ENCODE measurements around the gene KCNIP3. TPM values are rescaled to one million over a fixed set of nuclear protein-coding genes. Genes with fewer than 3 reads are reported as not detected.

The KCNIP3 gene
- total RNA-seq, 4 donors from 2014 or later: 0.15 to 7.4 (median 2.3) TPM

DNA sequence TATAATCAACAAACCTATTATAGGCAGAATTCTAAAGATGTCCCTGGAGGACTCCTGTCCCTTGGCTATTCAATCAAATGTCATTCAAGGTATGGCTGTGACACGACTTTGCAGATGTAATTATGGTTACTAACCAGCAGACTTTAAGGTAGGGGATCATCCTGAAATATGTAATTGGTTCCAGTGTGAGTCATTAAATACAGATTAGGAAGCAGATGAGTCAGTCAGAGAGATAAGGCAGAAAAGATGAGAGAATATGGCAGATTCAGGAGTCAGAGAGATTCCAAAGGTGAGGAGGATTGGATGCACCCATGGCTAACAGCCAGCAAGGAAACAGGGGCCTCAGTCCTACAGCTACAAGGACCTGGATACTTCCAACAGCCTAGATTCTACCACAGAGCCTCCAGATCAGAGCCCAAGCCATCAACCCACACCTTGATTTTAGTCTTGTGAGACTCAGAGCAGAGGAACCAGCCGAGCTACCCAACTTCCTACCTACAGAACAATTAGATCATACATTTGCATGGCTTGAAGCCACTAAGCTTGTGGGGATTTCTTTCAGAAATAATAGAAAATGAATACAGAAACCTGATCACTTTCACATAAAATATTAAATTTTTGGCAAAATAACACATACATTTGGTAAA, 34.1 kb upstream of the KCNIP3 start:
- Histone ChIP-seq H3K4me3 (no peak overlapping the region), H3K9me3 (no peaks in the 10 kb centered on the region), H3K4me1 (peaks cover 0 to 29% (median 0%) of the 10 kb centered on the region in 3 donors), H3K27me3 (no peaks in the 10 kb centered on the region), H3K27ac (no peak overlapping the region), H3K36me3 (no peaks in the 10 kb centered on the region)
- TF ChIP-seq POLR2A (IDR thresholded peaks at IDR 0.05) (no peak), CTCF (IDR thresholded peaks at IDR 0.05) (no peak)
- DNase-seq: no peak
- intact Hi-C loops (cut with DNase I): no loop called here
- whole genome bisulfite sequencing, 2 donors: 52 to 59% methylated on average over 2 of the region's 2 CpGs

- Histone ChIP-seq H3K4me1 (peaks cover 0 to 22% (median 0%) of the 10 kb centered on the region in 3 donors), H3K4me3 (no peak overlapping the region), H3K27me3 (no peaks in the 10 kb centered on the region), H3K27ac (no peak overlapping the region), H3K9me3 (no peaks in the 10 kb centered on the region), H3K36me3 (no peaks in the 10 kb centered on the region)
- 66 to 100% methylated on average over 1 to 6 of the region's 6 CpGs for WGBS, 2 donors
- no peak for DNase-seq
- intact Hi-C loops (cut with DNase I): no loop called here
- no peak for TF ChIP-seq POLR2A (IDR thresholded peaks at IDR 0.05)
Observed at GRCh38 chr2:95264624-95265023, 32.5 kb upstream of the KCNIP3 start.

GRCh38 chr2:95265182-95265581, 32.0 kb upstream of the KCNIP3 start:
- TF ChIP-seq POLR2A (IDR thresholded peaks at IDR 0.05): no peak
- TF ChIP-seq CTCF (IDR thresholded peaks at IDR 0.05): no peak
- H3K27me3 ChIP-seq: no peaks in the 10 kb centered on the region
- no peak overlapping the region for H3K4me3 ChIP-seq
- no peaks in the 10 kb centered on the region for H3K36me3 ChIP-seq
- H3K9me3 ChIP-seq: no peaks in the 10 kb centered on the region
- peaks cover 0 to 18% (median 0%) of the 10 kb centered on the region in 3 donors for H3K4me1 ChIP-seq
- DNase-seq: no peak
- intact Hi-C loops (cut with DNase I): no loop called here
- no peak overlapping the region for H3K27ac ChIP-seq
- WGBS, 2 donors: 77 to 95% methylated on average over 3 to 4 of the region's 4 CpGs

DNA sequence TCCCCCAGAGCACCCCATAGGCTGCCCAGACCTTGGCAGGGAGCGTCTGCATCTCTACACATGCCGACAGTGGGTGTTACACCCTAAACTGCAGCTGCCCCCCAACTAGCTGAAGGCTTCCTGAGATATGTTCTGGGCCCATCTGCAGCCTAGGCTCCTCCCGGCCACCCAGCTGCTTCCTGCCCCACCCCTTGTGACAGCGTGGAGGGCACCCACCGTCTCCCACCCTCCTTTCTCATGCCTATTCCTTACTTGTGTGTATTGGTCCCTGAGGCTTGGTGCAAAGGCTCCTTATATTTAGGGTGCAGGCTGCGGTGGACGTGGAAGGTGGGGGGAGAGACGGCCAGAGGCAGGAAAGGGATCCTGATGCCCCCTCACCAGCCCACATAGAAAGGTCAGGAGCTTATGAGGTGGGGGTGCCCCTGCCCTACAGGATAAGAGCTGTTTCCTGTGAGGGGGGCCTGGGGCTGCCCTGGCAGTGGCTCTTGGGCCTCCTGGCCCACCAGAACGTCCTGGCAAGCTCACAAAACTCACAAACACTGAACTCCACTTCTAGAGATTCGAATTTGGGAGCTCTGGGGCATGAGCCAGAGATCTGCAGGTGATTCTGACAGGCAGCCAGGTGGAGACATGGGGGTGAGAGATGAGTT, 30.2 kb upstream of the KCNIP3 start:
- H3K4me1 ChIP-seq: peaks cover 0 to 10% (median 0%) of the 10 kb centered on the region in 3 donors

GRCh38 chr2:95267458-95268210, 29.5 kb upstream of the KCNIP3 start:
- H3K9me3 ChIP-seq: no peaks in the 10 kb centered on the region
- peaks cover 0 to 8% (median 0%) of the 10 kb centered on the region in 3 donors for H3K4me1 ChIP-seq
- 78 to 82% methylated on average over 9 to 10 of the region's 11 CpGs for WGBS, 2 donors
- no peaks in the 10 kb centered on the region for H3K27me3 ChIP-seq
- no peak overlapping the region for H3K27ac ChIP-seq
- intact Hi-C loops (cut with DNase I): no loop called here
- DNase-seq: no peak
- TF ChIP-seq POLR2A (IDR thresholded peaks at IDR 0.05) (no peak), CTCF (IDR thresholded peaks at IDR 0.05) (no peak)
- H3K4me3 ChIP-seq: no peak overlapping the region
- H3K36me3 ChIP-seq: no peaks in the 10 kb centered on the region

More for the DNA sequence above, 30.2 kb upstream of the KCNIP3 start:
- no peak for TF ChIP-seq CTCF (IDR thresholded peaks at IDR 0.05)
- TF ChIP-seq POLR2A (IDR thresholded peaks at IDR 0.05): no peak
- WGBS, 2 donors: 65 to 74% methylated on average over 3 to 5 of the region's 10 CpGs
- Histone ChIP-seq H3K27ac (no peak overlapping the region), H3K4me3 (no peak overlapping the region), H3K36me3 (no peaks in the 10 kb centered on the region), H3K27me3 (no peaks in the 10 kb centered on the region), H3K9me3 (no peaks in the 10 kb centered on the region)
- intact Hi-C loops (cut with DNase I): no loop called here
- no peak for DNase-seq

Data from esophagus squamous epithelium (tissue), 5 donors.